Stimulated activated naive B cell treated with anti-CD40 and anti-IgM and Interleukin-4, amounts not matched to agents 10 μg/mL and 1 μg/mL and 100 μg/mL, for 72 hours (primary cell): Measurements from ENCODE around the gene PRKAR2A.
"Not testable (repeated sequence)": the region's sequence is repeated elsewhere in the genome, so short reads cannot be mapped to it uniquely, and the experiment has no call there.

ENCODE experiments used
- ATAC-seq, 2 donors: fragments of 150-1000 bp; cut with Tn5 transposase; replicated peaks; 2 replicates each; pipeline ENCODE4 v1.10.0; 2021; ENCODE audit warnings: moderate library complexity in 1 of 2
- DNase-seq: peaks from one replicate; pipeline ENCODE4 v3.0.0; 2021
- H3K27ac Mint-ChIP-seq: one replicate; pipeline ENCODE4 v1.8.0; 2022; ENCODE audit warnings: mild to moderate bottlenecking, mixed read lengths
- H3K27me3 Mint-ChIP-seq, 2 donors: one replicate each; pipeline ENCODE4 v1.8.0; 2022; ENCODE audit warnings: mixed read lengths in 2 of 2
- H3K36me3 Mint-ChIP-seq, 2 donors: one replicate each; pipeline ENCODE4 v1.8.0; 2022; ENCODE audit warnings: mixed read lengths in 2 of 2, mild to moderate bottlenecking in 1 of 2
- H3K4me1 Mint-ChIP-seq, 2 donors: one replicate each; pipeline ENCODE4 v1.8.0; 2022; ENCODE audit warnings: mixed read lengths in 2 of 2, mild to moderate bottlenecking in 1 of 2
- H3K4me3 Mint-ChIP-seq, 2 donors: one replicate each; pipeline ENCODE4 v1.8.0; 2022; ENCODE audit warnings: mild to moderate bottlenecking in 2 of 2, mixed read lengths in 2 of 2, moderate library complexity in 1 of 2
- H3K9me3 Mint-ChIP-seq, 2 donors: one replicate each; pipeline ENCODE4 v1.8.0; 2022; ENCODE audit warnings: mixed read lengths in 2 of 2, mild to moderate bottlenecking in 1 of 2

The PRKAR2A gene

DNA sequence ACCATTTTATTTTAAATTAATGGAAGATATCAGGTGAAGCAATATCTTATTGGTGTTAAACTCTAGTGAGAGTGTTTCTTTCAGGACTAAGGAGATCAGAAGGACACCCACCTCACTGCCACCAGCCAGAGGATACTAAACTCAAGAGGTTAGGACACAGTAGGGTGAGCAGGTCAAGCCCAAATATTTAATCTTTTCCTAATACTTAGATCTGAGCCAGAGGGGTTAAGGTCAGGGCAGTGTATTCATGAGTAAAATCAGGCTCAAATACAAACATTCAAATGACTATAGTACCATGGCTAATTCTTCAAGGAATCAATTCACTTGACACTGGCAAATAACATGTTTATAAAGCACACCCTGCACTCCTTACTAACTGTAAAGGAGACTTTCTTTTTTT is 65.6 kb downstream of the PRKAR2A start:
- DNase-seq: no peak
- Mint-ChIP-seq H3K27me3 (no peaks in the 10 kb centered on the region), H3K4me3 (no peak overlapping the region), H3K4me1 (no peaks in the 10 kb centered on the region), H3K9me3 (no peaks in the 10 kb centered on the region), H3K36me3 (peaks cover 19 to 32% of the 10 kb centered on the region in 2 donors), H3K27ac (no peak overlapping the region)
- ATAC-seq: no peak

DNA sequence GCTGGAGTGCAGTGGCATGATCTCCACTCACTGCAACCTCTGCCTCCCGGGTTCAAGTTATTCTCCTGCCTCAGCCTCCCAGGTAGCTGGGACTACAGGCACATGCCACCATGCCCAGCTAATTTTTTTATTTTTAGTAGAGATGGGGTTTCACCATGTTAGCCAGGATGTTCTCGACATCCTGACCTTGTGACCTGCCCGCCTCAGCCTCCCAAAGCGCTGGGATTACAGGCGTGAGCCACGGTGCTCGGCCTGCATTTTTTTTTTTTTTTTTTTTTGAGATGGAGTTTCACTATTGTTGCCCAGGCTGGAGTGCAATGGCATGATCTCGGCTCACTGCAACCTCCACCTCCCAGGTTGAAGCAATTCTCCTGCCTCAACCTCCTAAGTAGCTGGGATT is 69.1 kb downstream of the PRKAR2A start:
- not testable (repeated sequence) for ATAC-seq, H3K4me3 Mint-ChIP-seq, H3K4me1 Mint-ChIP-seq, H3K27me3 Mint-ChIP-seq, H3K9me3 Mint-ChIP-seq, DNase-seq
- Mint-ChIP-seq H3K27ac (peak overlapping the region; percentile 3), H3K36me3 (peaks cover 17 to 32% of the 10 kb centered on the region in 2 donors)

DNA sequence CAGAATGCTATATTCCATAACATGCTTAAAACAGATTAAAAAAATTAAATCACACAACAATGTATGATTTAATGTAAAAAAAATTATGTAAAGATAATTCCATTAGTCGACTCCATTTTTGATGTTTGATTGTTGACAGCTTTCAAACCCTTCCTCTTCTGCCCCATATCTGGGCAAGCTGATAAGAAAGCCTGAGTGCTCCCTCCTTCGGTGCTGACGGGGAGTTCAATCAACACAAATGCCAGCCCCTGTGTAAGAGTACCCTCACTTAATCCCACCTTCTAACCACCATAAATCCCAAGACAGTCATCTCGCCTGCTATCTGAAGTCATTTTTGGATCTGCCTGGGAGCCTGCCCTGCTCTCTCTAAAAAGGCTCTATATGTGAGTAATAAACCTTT is 70.8 kb downstream of the PRKAR2A start:
- peak overlapping the region; percentile 11 for H3K27ac Mint-ChIP-seq
- ATAC-seq (no peak), DNase-seq (no peak)
- no peaks in the 10 kb centered on the region for H3K4me1 Mint-ChIP-seq
- no peaks in the 10 kb centered on the region for H3K27me3 Mint-ChIP-seq
- H3K36me3 Mint-ChIP-seq: peaks cover 24 to 28% of the 10 kb centered on the region in 2 donors
- H3K4me3 Mint-ChIP-seq: no peak overlapping the region
- no peaks in the 10 kb centered on the region for H3K9me3 Mint-ChIP-seq

DNA sequence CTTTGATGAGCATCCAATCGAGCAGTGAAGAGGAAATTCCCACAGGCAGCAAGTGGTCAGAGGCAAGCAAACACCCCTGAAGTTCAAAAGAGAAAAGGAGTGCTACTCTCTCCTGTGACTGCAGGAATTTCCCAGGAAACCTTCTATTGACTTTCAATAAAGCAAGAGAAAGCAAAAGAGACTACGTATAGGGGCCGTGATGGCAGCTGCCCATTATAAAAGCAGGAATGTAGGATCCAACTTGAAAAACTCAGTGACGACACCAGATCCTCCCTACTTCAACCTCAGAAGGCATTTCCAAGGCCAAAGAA is 77.5 kb downstream of the PRKAR2A start:
- no peaks in the 10 kb centered on the region for H3K27me3 Mint-ChIP-seq
- no peak overlapping the region for H3K27ac Mint-ChIP-seq
- H3K36me3 Mint-ChIP-seq: peaks cover 39 to 45% of the 10 kb centered on the region in 2 donors
- ATAC-seq (no peak), DNase-seq (no peak)
- no peak overlapping the region for H3K4me3 Mint-ChIP-seq
- no peaks in the 10 kb centered on the region for H3K9me3 Mint-ChIP-seq
- H3K4me1 Mint-ChIP-seq: no peaks in the 10 kb centered on the region

DNA sequence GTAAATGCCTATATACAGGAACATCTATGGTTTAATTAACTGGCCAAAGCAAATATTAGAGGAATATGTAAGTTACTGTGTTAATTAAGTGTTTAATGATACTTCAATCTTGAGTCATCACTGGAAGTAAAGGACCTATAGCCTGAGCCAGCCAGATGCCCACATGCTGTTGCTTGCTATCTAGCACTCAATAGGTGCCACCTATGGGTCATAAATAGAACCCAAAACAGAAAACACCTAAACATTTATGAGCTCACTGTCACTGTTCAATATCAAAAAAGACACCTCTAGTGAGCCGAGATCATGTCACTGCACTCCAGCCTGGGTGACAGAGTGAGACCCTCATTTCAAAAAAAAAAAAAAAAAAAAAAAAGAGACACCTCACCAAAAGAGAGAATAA is 82.3 kb downstream of the PRKAR2A start:
- no peak overlapping the region for H3K27ac Mint-ChIP-seq
- no peaks in the 10 kb centered on the region for H3K9me3 Mint-ChIP-seq
- ATAC-seq (peak in 1 of 2 donors; percentile 29), DNase-seq (no peak)
- H3K36me3 Mint-ChIP-seq: peaks cover 28 to 36% of the 10 kb centered on the region in 2 donors
- no peak overlapping the region for H3K4me3 Mint-ChIP-seq
- no peaks in the 10 kb centered on the region for H3K27me3 Mint-ChIP-seq
- no peaks in the 10 kb centered on the region for H3K4me1 Mint-ChIP-seq

DNA sequence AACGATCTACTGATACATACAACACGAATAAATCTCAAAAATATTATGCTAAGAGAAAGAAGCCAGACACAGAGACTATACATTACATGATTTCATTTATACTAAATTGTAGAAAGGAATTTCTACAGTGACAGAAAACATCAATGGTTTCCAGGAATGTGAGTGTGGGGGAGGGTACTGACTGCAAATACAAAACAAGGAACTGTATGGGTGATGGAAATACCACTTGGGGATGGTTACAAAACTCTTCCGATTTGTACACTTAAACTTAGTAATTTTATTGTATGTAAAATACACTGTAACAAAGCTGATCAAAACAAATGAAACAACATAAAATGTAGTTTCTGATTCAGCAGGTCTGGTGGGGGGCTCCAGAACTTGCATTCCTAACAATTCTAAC is 84.9 kb downstream of the PRKAR2A start:
- peaks cover 23 to 32% of the 10 kb centered on the region in 2 donors for H3K36me3 Mint-ChIP-seq
- H3K4me1 Mint-ChIP-seq: no peaks in the 10 kb centered on the region
- no peak overlapping the region for H3K4me3 Mint-ChIP-seq
- ATAC-seq: no peak
- no peaks in the 10 kb centered on the region for H3K9me3 Mint-ChIP-seq
- no peak for DNase-seq
- H3K27ac Mint-ChIP-seq: no peak overlapping the region
- no peaks in the 10 kb centered on the region for H3K27me3 Mint-ChIP-seq

DNA sequence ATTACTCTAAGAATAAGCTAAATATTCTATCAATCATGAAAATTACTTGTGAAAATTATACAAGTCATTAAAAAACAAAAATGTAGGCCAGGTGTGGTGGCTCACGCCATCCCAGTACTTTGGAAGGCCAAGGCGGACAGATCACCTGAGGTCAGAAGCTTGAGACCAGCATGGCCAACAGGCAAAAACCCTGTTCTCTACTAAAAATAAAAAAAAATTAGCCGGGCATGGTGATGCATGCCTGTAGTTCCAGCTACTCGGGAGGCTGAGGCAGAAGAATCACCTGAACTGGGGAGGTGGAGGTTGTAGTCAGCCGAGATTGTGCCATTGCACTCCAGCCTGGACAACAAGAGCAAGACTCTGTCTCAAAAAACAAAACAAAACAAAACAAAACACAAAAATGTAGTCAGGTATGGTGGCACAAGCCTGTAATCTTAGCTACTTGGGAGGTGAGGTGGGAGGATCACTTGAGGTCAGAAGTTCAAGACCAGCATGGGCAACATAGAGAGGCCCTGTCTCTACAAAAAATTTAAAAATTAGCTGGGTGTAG is 87.6 kb downstream of the PRKAR2A start:
- H3K4me1 Mint-ChIP-seq, H3K4me3 Mint-ChIP-seq, H3K27me3 Mint-ChIP-seq, ATAC-seq, H3K9me3 Mint-ChIP-seq, DNase-seq: not testable (repeated sequence)
- peaks cover 22 to 31% of the 10 kb centered on the region in 2 donors for H3K36me3 Mint-ChIP-seq
- H3K27ac Mint-ChIP-seq: peak overlapping the region; percentile 14

DNA sequence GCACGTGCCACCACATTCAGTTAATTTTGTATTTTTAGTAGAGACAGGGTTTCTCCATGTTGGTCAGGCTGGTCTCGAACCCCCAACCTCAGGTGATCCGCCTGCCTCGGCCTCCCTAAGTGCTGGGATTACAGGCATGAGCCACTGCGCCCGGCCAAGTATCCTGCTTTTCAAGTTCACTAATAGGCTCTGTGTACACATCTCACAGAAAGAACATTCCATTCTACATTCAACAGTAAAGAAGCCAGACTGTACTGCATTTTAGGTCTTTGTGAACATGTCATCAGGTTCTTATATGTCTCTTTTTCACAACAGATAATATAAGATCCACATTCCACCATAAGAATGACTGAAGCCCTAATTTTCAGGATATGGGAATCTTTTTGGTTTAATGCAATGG is 88.1 kb downstream of the PRKAR2A start:
- not testable (repeated sequence) for H3K4me1 Mint-ChIP-seq, H3K27ac Mint-ChIP-seq, ATAC-seq, H3K4me3 Mint-ChIP-seq, H3K9me3 Mint-ChIP-seq, DNase-seq, H3K27me3 Mint-ChIP-seq
- peaks cover 17 to 28% of the 10 kb centered on the region in 2 donors for H3K36me3 Mint-ChIP-seq

DNA sequence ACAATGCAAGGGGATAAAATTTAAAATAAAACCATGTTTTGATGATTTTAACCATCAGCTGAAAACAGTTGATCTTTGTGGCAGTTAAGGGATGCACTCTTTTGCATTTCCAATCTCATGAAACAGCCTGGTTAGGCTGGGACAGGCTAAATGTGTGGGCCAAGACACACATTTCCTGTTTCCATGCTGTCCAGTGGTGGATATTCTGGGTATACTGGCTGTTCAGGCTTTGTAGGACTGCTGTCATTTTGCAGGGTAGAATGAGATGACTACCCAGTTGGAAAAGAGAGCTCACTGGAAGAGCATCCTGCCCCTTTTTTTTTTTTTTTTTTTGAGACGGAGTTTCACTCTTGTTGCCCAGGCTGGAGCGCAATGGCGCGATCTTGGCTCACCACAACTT is 88.6 kb downstream of the PRKAR2A start:
- Mint-ChIP-seq H3K27ac (no peak overlapping the region), H3K27me3 (no peaks in the 10 kb centered on the region), H3K36me3 (peaks cover 15 to 23% of the 10 kb centered on the region in 2 donors), H3K4me1 (no peaks in the 10 kb centered on the region), H3K9me3 (no peaks in the 10 kb centered on the region), H3K4me3 (no peak overlapping the region)
- no peak for ATAC-seq
- no peak for DNase-seq

DNA sequence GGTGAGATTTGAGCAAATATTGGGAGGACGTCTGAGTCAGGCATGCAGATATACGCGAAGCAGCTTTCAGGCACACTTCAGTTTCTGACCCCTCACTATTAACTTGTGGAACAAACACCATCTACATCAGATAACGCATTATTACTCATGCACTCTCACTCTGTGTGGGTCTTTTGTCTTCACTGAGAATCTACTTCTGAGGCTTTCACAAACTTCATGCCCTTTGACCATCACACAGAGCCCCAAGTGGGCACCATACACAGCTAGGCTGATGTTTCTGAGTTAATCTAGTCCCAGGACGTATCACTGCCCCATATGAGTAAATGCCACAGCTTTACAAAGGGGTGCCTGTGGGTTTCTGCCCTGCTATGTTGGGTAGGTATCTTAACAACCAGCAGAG is 91.0 kb downstream of the PRKAR2A start:
- DNase-seq: no peak
- H3K4me3 Mint-ChIP-seq: no peak overlapping the region
- no peaks in the 10 kb centered on the region for H3K9me3 Mint-ChIP-seq
- H3K27me3 Mint-ChIP-seq: no peaks in the 10 kb centered on the region
- H3K27ac Mint-ChIP-seq: no peak overlapping the region
- H3K36me3 Mint-ChIP-seq: peaks cover 22 to 25% of the 10 kb centered on the region in 2 donors
- no peak for ATAC-seq
- no peaks in the 10 kb centered on the region for H3K4me1 Mint-ChIP-seq

DNA sequence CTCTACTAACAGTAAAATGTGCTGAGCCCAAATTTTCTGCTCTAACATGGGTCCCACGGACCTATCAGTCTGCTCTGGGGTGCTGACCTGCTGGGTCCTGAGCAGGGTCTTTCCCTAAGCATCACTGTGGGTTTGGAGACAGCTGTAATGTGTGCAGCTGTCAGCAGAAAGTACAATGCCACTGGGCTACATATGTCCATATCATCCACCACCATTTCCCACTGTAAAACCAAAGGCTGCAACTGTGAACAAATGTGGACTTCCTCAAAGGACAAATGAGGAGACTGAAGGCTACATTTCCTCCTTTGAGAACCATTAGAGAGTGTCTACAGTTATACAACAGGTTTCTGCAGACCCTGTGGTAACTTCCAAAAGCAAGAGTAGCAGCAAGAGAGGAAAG is 96.8 kb downstream of the PRKAR2A start:
- Mint-ChIP-seq H3K27me3 (no peaks in the 10 kb centered on the region), H3K27ac (no peak overlapping the region), H3K4me1 (no peaks in the 10 kb centered on the region), H3K36me3 (peaks cover 12 to 36% of the 10 kb centered on the region in 2 donors), H3K4me3 (no peak overlapping the region), H3K9me3 (no peaks in the 10 kb centered on the region)
- ATAC-seq (no peak), DNase-seq (no peak)

DNA sequence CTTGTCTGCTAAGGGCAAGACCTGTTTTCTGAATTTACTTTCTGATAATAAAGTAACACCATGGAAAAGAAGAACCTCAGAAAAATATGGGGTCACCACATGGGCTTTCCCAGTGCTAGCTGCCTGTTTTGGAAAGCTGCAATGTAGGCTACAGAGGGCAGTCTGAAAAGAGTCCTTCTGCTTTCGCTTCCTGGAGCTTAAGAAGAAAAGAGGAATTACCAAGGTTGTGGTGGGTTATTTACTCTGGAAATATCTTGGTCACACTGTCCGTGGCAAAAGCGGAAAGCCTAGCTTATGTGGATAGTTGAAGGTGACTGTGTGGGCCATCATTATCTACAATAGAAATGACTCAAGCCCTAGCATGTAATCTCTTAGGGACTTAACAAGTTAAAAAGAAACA is 98.9 kb downstream of the PRKAR2A start:
- no peaks in the 10 kb centered on the region for H3K9me3 Mint-ChIP-seq
- no peak overlapping the region for H3K27ac Mint-ChIP-seq
- ATAC-seq (no peak), DNase-seq (no peak)
- no peaks in the 10 kb centered on the region for H3K4me1 Mint-ChIP-seq
- H3K4me3 Mint-ChIP-seq: no peak overlapping the region
- H3K27me3 Mint-ChIP-seq: no peaks in the 10 kb centered on the region
- peaks cover 15 to 40% of the 10 kb centered on the region in 2 donors for H3K36me3 Mint-ChIP-seq

DNA sequence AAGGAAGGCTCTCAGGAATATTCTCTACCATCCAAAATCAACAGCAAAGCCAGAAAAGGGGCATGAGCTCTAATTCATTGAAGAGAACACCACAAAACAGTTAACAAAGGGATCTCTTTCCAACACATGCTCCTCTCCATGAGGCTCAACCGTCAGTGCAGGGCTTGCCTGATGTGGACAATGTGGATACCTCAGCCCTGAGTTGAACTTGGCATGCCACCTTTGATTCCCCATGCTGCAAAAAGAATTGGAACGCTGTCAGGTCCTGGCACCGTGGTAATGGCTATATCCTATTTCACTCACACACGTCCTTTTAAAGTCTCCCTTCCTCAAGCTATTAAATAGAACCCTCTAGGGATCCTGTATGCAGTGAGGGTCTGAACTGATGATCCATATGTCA is 100.0 kb downstream of the PRKAR2A start:
- DNase-seq (no peak), ATAC-seq (no peak)
- Mint-ChIP-seq H3K36me3 (peaks cover 11 to 35% of the 10 kb centered on the region in 2 donors), H3K27me3 (no peaks in the 10 kb centered on the region), H3K9me3 (no peaks in the 10 kb centered on the region), H3K4me1 (no peaks in the 10 kb centered on the region), H3K4me3 (no peak overlapping the region), H3K27ac (no peak overlapping the region)

DNA sequence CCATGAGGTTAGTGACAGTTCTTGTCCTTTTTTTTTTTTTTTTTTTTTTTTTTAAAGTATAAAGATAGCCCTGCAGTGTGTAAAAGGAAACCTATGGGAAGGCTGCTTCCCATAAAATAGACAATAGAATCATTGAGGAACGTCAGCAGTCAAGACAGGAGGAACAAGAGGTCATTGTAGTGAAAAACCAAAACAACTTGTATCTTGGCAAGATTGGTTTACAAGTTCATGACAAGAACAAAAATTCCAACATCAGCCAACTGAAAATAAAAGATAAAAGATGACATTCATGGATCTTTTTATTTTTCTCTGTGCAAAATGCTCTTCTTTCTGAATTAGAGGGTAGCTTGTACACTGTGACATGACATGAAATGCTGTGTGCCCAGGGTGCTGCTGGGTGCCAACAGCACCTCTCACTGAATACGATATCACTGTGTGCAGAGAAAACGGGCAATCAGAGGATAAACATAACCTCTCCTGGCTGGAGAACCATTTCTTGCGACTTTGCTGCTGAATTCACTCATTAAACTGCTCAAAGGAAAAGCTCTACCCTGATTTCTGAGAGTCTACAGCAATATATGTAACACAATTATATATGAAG is 100.6 kb downstream of the PRKAR2A start:
- Mint-ChIP-seq H3K4me3 (no peak overlapping the region), H3K9me3 (no peaks in the 10 kb centered on the region), H3K4me1 (no peaks in the 10 kb centered on the region), H3K36me3 (peaks cover 7 to 32% of the 10 kb centered on the region in 2 donors), H3K27me3 (no peaks in the 10 kb centered on the region), H3K27ac (no peak overlapping the region)
- DNase-seq (no peak), ATAC-seq (no peak)

DNA sequence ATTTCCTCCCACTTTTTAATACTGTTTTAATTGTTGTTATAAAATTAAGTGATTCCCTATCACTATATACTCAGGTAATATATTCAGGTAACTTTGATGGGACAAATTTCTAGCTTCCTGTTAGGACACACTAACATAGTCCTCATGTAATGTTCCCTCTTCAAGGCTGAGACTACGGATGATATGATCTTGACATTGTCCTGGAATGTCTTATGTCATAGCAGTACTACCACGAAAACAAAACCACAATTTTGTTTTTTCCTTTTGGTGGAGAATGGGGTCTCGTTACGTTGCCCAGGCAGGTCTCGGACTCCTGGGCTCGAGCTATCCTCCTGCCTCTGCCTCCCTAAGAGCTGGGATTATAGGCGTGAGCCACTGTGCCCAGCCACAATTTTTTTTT is 103.9 kb downstream of the PRKAR2A start:
- no peak overlapping the region for H3K4me3 Mint-ChIP-seq
- DNase-seq (no peak), ATAC-seq (no peak)
- peaks cover 4 to 11% of the 10 kb centered on the region in 2 donors for H3K4me1 Mint-ChIP-seq
- H3K27me3 Mint-ChIP-seq: no peaks in the 10 kb centered on the region
- H3K9me3 Mint-ChIP-seq: no peaks in the 10 kb centered on the region
- H3K27ac Mint-ChIP-seq: no peak overlapping the region
- H3K36me3 Mint-ChIP-seq: peaks cover 6 to 27% of the 10 kb centered on the region in 2 donors

DNA sequence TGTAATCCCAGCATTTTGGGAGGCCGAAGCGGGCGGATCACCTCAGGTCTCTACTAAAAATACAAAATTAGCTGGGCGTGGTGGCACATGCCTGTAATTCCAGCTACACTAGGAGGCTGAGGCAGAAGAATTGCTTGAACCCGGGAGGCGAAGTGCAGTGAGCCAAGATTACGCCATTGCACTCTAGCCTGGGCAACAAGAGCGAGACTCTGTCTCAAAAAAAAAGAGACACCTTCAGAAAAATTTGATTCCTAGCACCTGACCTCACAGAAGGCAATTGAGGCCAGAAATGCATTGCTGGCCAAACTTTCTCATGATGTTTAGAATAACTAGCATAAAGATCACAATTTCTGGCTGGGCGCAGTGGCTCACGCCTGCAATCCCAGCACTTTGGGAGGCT is 106.4 kb downstream of the PRKAR2A start:
- not testable (repeated sequence) for H3K4me3 Mint-ChIP-seq, H3K27me3 Mint-ChIP-seq, DNase-seq, H3K9me3 Mint-ChIP-seq, ATAC-seq, H3K27ac Mint-ChIP-seq
- H3K4me1 Mint-ChIP-seq: peaks cover 4 to 11% of the 10 kb centered on the region in 2 donors
- peaks cover 6 to 11% of the 10 kb centered on the region in 2 donors for H3K36me3 Mint-ChIP-seq
